Measurements from ENCODE around the gene C1QTNF6.
A peak's percentile ranks its signal among the peaks of the same experiment; 100 is the strongest.

Gene C1QTNF6

DNA sequence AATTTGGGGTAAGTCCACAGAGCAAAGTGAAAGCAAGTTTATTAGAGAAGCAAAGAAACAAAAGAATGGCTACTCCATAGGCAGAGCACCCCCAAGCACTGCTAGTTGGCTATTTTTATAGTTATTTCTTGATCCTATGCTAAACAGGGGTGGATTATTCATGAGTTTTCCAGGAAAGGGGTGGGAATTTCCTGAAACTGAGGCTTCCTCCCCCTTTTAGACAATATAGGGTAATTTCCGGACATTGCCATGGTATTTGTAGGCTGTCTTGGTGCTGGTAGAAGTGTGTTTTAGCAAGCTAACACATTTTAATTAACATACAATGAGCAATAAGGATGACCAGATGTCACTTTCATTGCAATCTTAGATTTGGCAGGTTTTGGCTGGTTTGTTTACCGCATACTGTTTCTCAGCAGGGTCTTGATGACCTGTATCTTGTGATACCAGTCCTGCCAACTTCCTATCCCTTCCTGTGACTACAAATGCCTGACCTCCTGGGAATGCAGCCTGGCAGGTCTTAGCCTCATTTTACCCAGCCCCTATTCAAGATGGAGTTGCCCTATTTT, 937 bp upstream of the C1QTNF6 start:
- no peak for DNase-seq

- DNase-seq = no peak
Observed at GRCh38 chr22:37187552-37187890, 526 bp downstream of the C1QTNF6 start.

DNA sequence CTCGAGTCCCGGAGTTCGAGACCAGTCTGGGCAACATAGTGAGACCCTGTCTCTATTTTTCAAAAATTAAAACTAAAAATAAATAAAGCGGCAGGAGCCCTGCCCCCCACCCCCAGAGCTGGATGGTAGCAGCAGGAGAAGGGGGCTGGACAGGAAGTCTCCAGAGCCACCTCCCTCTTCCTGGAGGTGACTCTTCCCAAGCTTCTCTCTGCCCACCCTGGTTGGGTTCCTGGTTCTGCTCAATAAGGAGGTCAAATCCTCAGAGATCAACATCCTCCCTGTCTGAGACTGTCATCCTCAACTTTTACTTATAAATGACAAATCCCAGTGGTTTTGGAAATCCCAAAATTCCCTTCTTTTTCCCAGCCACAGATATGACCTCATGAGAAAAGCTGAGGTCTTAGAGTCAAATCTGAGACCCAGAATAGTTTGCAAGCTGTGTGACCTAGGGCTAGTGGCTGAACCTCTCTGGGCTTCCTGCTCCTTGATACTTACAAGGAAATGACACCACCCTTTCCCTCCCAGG, 987 bp downstream of the C1QTNF6 start:
- DNase-seq = no peak

DNA sequence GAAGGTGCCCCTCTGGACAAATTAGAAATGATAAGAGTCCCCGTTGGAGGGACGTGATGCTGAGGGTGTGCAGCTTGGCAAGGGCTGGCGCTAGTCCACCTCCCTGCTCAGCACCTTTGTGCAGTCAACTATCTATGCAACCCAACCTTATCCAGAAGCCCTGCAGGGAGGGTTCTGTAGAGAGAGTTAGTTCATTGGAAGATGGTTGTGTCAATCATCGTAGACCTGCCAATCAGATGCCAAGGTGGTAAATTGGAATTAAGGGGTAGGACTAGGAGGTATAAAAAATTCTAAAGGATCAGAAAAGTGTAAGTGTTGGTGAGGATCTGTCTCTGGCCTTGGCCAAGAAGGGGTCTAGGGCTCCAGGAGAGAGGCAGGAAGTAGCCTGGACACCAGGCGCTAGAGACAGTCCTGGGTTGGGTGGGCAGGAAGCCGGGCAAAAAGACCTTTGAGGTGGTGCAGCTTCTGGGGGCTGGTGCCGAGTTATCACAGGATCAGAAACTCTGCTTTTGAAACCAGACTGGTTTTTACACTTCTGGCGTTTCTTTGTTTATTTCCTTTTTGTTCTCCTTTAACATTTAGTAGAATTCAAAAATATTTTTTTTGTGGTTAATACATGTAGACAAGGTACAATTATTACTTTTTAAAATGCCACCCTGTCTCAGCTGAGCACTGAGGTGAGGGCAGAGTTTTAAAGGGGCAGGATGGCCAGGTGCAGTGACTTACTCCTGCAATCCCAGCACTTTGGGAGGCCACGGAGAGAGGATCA, 1.6 kb downstream of the C1QTNF6 start:
- DNase-seq = peak; percentile 88

GRCh38 chr22:37185646-37186227, 2.3 kb downstream of the C1QTNF6 start:
- DNase-seq = no peak

GRCh38 chr22:37184816-37185541, 3.1 kb downstream of the C1QTNF6 start:
- no peak for DNase-seq

GRCh38 chr22:37184380-37184755, 3.7 kb downstream of the C1QTNF6 start:
- DNase-seq = no peak

DNA sequence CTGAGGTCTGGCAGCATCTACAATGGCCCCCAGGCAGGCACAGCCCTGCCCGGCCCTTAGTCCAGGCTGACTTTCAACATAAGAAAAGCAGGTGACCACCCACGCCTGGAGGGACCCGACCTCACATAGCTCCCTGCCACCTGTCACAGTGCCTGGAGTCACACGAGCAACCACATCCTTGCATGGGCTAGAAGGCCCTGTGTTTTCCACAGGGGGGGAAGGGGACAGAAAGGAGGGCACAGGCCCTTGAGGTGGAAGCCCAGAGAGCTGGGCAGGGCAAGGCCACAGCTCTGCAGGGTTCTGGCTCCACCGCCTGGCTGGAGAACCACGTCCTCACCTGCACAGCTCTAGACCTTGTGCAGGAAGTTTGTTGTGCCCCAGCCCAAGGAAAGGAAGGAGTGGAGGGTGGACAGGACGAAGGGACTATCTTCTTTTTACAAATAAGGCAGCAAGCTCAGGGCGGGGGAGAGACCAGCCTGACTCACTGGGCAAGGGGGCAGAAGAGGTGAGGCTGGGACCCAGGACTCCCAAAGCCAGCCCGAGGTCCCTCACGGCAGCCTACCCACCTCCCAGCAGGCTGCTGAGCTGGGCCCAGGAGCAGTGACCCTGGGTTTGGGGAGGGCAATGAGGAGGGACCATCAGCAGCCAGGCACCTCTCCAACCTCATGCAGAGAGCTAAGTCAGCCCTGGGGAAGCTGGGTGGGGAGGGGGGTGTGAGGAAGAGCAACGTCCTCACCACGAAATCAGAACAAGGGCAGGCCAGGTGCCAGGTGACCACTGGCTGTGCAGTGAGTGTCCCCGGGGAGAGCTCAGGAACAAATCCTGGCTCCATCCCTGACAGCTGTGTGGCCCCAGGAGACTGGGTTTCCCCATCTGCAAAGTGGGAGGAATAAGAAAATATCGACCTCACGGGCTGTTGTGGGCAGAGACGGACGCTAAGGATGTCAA, 4.3 kb downstream of the C1QTNF6 start:
- no peak for DNase-seq

- no peak for DNase-seq
Observed at GRCh38 chr22:37182949-37183245, 5.2 kb downstream of the C1QTNF6 start.

DNA sequence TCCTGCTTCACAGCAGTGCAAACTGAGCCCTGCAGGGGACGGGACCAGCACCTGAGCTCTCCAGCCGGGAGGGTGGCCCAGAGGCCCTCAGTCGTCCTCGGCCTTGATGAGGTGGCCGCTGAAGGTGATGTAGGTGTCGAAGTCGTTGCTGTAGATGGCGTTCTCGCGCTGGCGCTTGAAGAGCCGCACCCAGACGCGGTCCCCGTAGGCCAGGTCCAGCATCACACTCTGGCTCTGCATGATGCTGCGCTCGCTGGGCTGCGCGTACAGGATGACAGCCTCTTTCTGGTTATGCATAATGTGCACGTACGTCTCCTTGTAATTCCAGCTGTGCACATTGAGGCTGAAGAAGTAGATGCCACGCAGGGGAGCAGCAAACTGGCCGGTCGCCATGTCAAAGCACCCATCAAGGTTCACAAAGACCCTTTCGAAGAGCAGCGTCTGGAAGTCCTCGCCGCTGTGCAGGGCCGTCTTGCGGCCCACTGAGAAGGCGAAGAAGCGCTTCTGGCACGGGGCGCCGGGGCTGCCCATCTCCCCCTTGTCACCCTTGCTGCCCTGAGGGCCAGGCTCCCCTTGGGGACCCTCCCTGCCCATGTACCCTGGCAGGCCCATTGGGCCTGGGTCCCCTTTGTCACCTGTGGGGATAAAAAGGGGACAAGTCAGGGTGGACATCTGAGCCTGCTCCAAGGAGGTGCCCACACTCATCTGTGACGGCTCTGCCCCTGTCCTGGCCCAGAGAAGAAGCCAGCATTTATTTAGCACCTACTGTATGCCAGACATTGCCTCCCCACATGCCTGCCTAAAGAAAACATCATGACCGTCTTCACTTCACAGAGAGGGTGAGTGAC, 5.7 kb downstream of the C1QTNF6 start:
- no peak for DNase-seq

- no peak for DNase-seq
Observed at GRCh38 chr22:37181681-37182080, 6.4 kb downstream of the C1QTNF6 start.

DNA sequence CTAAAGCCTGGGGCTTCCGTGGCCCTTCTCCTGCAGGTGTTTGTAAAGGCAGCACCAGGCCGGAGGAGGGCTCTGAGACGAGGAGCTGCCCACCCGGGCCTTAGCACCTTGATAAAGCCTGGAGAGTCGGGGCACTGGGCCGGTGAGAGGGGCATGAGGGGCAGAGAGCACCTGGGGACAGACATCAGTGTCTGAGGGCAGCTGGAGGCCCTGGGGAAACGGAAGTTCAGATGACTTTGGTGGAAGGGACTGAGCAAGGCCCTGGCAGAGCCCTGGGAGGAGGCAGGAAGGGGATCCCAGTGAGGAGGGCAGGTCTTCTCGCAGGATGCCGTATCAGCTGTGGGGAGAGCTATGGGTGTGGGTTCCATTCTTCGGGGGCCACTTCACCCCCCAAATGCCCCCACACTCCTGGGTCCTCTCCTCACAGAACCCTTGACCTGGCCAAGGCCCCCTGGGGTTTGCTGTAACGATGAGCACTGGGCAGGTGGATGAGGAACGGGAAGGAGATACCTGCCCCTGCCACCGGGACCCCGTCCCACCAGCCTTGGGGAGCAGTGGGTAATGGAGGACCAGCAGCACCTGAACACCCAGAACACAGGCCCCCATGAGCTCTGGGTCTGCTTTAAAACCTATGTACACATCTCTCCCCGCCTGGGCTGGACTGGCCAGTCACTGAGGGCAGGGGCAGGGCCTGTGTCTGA, 7.4 kb downstream of the C1QTNF6 start:
- no peak for DNase-seq

DNA sequence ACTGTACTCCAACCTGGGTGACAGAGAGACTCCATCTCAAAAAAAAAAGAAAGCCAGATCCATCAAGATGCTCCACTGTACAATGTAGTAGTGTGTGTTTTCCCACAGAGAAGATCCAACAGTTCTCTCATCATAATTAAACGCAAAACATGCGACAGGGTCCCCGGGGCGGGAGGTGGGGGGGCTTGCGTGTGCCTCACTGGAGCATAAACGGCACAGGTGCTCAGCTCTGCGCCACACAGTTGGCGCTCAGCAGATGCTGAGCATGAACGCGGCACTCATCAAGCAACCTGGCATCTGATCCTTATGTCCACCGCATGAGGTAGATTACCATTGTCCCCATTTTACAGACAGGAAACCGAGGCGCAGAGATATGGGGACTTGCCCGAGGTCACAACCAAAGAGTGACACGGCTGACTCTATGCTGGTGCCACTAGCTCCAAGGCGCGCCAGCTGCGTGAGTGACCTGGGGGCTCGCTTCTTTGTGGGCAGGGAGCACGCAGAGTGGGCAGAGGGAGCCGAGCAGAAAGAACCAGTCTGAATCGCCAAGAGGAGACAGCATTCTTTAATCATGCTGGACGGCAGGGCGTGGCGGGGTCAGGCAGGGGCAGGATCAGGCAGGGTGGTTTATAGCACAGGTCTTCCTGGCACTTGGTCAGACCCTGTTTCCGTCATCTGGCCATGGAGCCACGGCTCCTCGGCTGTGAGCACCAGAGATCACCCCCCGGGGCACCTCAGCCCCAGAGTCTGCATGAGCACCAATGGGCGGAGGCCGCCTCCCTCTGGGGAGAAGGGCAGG, 8.2 kb downstream of the C1QTNF6 start:
- DNase-seq = no peak

GRCh38 chr22:37179126-37179470, 8.9 kb downstream of the C1QTNF6 start:
- DNase-seq = no peak

DNA sequence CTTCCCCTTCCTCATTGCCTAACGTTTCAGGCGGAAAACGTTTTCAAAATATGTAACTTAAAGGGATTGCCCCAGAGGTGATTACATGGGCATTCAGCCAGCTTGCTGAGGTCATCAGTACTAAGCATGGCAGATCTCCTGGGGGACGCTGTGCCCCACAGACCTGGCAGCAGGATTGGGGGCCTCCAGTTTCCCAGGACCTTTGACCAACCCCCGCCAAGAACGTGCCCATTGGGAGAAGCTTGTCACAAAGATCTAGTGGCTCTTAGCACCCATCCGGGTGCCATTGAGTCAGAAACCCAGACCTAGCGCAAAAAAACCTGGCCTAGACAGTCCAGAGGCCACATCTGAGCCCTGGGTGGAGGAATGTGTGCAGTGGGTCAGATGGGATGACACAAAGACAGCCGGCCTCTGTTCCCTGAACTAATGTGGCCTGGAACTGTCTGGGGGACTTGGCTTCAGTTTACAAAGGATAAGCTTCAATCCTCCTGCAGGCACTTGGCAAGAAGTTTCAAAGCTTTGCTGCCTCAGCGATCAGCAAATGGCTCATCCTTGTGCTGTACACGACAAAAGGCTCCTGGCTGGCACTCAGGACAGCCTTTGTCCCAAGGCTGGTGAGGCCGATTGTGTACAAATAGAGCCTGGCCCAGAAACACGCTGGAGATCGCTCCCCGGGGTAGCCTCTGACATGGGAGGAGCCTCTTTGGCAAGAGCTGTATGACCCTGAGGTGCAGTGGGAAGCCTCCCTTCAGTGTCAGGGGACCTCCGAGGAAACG, 9.5 kb downstream of the C1QTNF6 start:
- DNase-seq = no peak

DNA sequence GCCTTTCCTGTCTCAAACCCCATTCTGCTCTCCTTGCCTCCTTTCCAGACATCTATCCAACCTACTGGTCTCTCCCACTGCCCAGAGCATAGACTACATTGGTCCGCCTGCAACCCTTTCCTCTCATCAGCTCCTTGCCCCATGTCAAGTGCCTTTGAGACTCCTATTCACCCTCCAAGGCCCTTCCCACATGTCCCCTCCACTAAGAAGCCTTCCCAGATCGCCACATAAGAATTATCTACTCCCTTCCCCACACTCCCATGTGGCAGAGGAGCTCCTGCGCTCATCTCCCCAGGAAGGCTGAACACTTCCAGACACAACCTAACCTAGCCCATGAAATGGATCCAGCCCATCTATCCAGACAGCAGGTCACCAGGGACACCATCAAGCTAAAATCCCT, 10.3 kb downstream of the C1QTNF6 start:
- no peak for DNase-seq

DNA sequence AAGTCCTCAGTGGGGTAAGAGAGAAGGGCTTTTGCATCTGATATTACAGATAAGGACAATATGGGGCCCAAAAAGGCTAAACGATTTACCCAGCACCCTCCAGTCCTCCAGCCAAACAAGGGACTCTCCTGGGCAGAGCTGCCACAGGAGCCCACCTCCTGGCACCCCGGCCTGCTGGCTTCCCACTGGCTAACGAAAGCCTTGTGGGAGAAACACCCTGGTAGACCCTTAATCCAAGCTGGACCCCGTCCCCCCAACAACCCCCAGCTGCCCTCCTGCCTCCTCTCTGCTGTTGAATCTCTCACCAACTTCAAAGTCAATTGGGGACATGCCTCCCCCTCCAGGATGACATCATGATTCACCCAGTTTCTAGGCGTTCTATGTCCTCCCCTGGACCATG, 10.8 kb downstream of the C1QTNF6 start:
- DNase-seq = no peak

DNA sequence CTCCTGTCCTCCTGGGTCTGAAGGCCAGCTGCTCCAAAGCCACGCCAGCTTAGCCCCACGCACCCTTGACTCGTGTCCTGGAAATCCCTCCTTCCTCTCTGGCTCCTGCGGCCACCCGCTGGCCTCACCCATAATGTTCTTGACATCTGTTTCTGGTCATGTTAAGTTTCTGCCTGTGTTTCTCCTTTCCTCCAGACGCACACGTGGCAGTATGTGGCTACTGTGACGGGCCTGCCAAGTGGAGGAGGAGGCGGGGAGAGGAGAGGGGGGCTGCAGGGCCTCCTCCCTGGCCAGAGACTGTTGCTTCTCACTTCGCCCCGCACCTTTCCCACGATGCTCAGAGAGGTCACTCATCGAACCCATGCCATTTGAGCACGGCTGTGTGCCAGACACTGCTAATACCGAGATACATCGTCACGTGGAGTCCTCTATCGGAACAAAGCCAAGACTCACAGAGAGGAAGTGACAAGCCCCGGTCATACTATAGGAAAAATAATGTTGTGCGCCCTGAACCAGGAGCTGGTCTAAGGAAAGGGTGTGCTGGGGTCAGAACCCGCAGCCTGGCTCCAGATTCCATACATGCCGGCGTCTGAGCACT, 11.5 kb downstream of the C1QTNF6 start:
- no peak for DNase-seq

All from CD4-positive, alpha-beta T cell treated with Interleukin-12 subunit alpha and Interleukin-12 subunit beta, for 1 hour (primary cell).